H1 (cell line): ENCODE results near the gene EPB41L1. TPM values are rescaled to one million over a fixed set of nuclear protein-coding genes. Genes with fewer than 3 reads are reported as not detected.

ENCODE experiments used
- CTCF ChIA-PET: fragments of 300-600 bp; sonication (Branson Sonifier 250); formaldehyde crosslinking; loops from one replicate; lab custom pipeline; 2021; ENCODE audit not compliant: partially characterized antibody; lab: Charles Lee
- POLR2A ChIA-PET: fragments of 300-600 bp; sonication (Branson Sonifier 250); formaldehyde crosslinking; loops from one replicate; lab custom pipeline; 2021; ENCODE audit warnings: inconsistent platforms; ENCODE audit not compliant: partially characterized antibody; lab: Charles Lee
- DNase-seq, 2 experiments: peaks; one replicate each; pipeline versions ENCODE4 v3.0.0 to v3.0.0-alpha.2; 2010 to 2022; ENCODE audit warnings: low spot score in 2 of 2, low read depth in 1 of 2, mixed read lengths in 1 of 2
- FAIRE-seq: peaks from 2 replicates; lab custom pipeline; 2011; peaks lifted over from hg19 to GRCh38; lab: Jason Lieb, UNC
- H2AFZ ChIP-seq: 2 replicates; pipeline ENCODE4 v1.8.1; 2012; ENCODE audit warnings: low read length, inconsistent platforms
- H2AK5ac ChIP-seq: 2 replicates; pipeline ENCODE4 v1.6.1; 2013; ENCODE audit warnings: low read depth, low read length
- H2BK120ac ChIP-seq: replicated peaks from 2 replicates; pipeline ENCODE3; 2013; ENCODE audit warnings: low read depth, low read length, inconsistent platforms
- H2BK12ac ChIP-seq: 2 replicates; pipeline ENCODE4 v1.6.1; 2013; ENCODE audit warnings: low read depth, low read length
- H2BK15ac ChIP-seq: 2 replicates; pipeline ENCODE4 v1.6.1; 2013; ENCODE audit warnings: low read length
- H2BK20ac ChIP-seq: 2 replicates; pipeline ENCODE4 v1.6.1; 2013; ENCODE audit warnings: low read length
- H2BK5ac ChIP-seq: 2 replicates; pipeline ENCODE4 v1.6.1; 2013; ENCODE audit warnings: low read depth, low read length
- H3K14ac ChIP-seq: 2 replicates; pipeline ENCODE4 v1.6.1; 2013; ENCODE audit warnings: inconsistent platforms; ENCODE audit not compliant: insufficient read length
- H3K18ac ChIP-seq: 2 replicates; pipeline ENCODE4 v1.6.1; 2013; ENCODE audit warnings: low read length; ENCODE audit errors: extremely low read depth
- H3K23ac ChIP-seq: 2 replicates; pipeline ENCODE4 v1.6.1; 2013; ENCODE audit warnings: inconsistent platforms; ENCODE audit not compliant: insufficient read length
- H3K23me2 ChIP-seq: 2 replicates; pipeline ENCODE4 v1.6.1; 2013; ENCODE audit warnings: low read depth, low read length
- H3K27ac ChIP-seq: 2 replicates; pipeline ENCODE4 v1.6.1; 2011; ENCODE audit warnings: low read depth, low read length, inconsistent platforms
- H3K27me3 ChIP-seq, 4 experiments: replicated peaks in 1 of 4; 1 replicate in 1 of 4; 2 replicates in 3 of 4; pipeline versions ENCODE4 v1.6.1 to v1.8.1; 2011 to 2013; ENCODE audit warnings: low read length in 3 of 4, mild to moderate bottlenecking in 3 of 4, inconsistent platforms in 2 of 4, mixed read lengths in 2 of 4, moderate library complexity in 1 of 4; ENCODE audit not compliant: control insufficient read depth in 3 of 4, insufficient read depth in 3 of 4; ENCODE audit errors: extremely low read depth in 1 of 4
- H3K36me3 ChIP-seq, 4 experiments: 2 replicates each; pipeline versions ENCODE4 v1.6.1 to v1.8.1; 2011 to 2013; ENCODE audit warnings: mild to moderate bottlenecking in 4 of 4, low read length in 3 of 4, moderate library complexity in 2 of 4, control low read depth in 1 of 4, inconsistent platforms in 1 of 4; ENCODE audit not compliant: insufficient read depth in 4 of 4, control insufficient read depth in 2 of 4
- H3K4ac ChIP-seq: replicated peaks from 2 replicates; pipeline ENCODE3; 2013; ENCODE audit warnings: low read length, low read depth, mixed read lengths, inconsistent platforms; ENCODE audit not compliant: insufficient read length
- H3K4me1 ChIP-seq, 4 experiments: replicated peaks in 1 of 4; 1 replicate in 1 of 4; 2 replicates in 3 of 4; pipeline versions ENCODE4 v1.6.1 to v1.8.1; 2011 to 2013; ENCODE audit warnings: low read length in 3 of 4, inconsistent platforms in 2 of 4, mixed read lengths in 1 of 4; ENCODE audit not compliant: insufficient read depth in 4 of 4, control insufficient read depth in 3 of 4
- H3K4me2 ChIP-seq, 2 experiments: 2 replicates each; pipeline versions ENCODE4 v1.6.1 to v1.8.1; 2011 to 2013; ENCODE audit warnings: low read depth in 2 of 2, low read length in 2 of 2, control low read depth in 1 of 2, inconsistent platforms in 1 of 2, mild to moderate bottlenecking in 1 of 2; ENCODE audit not compliant: insufficient read depth in 1 of 2
- H3K4me3 ChIP-seq, 4 experiments: fragments of 200-600, 300-600 bp in 1 of 4; sonication (generic), shearing (Covaris generic), sonication (Bioruptor Twin) in 1 of 4; 2 replicates each; pipeline versions ENCODE4 v1.5.1 to v1.8.1; 2011 to 2016; ENCODE audit warnings: low read length in 4 of 4, low read depth in 3 of 4, control low read depth in 2 of 4, inconsistent platforms in 2 of 4, mild to moderate bottlenecking in 2 of 4, mixed read lengths in 1 of 4, moderate library complexity in 1 of 4; ENCODE audit not compliant: insufficient read depth in 2 of 4; ENCODE audit errors: extremely low read depth in 1 of 4
- H3K56ac ChIP-seq: replicated peaks from 2 replicates; pipeline ENCODE3; 2013; ENCODE audit warnings: low read depth, mild to moderate bottlenecking, mixed read lengths, low read length, inconsistent platforms; ENCODE audit not compliant: insufficient read length
- H3K79me1 ChIP-seq: 2 replicates; pipeline ENCODE4 v1.6.1; 2013; ENCODE audit warnings: low read depth, low read length, control low read depth
- H3K79me2 ChIP-seq, 2 experiments: 2 replicates each; pipeline versions ENCODE4 v1.6.1 to v1.8.1; 2012 to 2013; ENCODE audit warnings: low read length in 2 of 2, mild to moderate bottlenecking in 2 of 2, inconsistent platforms in 1 of 2; ENCODE audit not compliant: insufficient read depth in 2 of 2, control insufficient read depth in 1 of 2
- H3K9ac ChIP-seq, 4 experiments: replicated peaks in 1 of 4; 1 replicate in 1 of 4; 2 replicates in 3 of 4; pipeline versions ENCODE4 v1.6.1 to v1.8.1; 2011 to 2013; ENCODE audit warnings: low read depth in 3 of 4, low read length in 3 of 4, control low read depth in 2 of 4, mild to moderate bottlenecking in 2 of 4, moderate library complexity in 2 of 4, inconsistent platforms in 1 of 4; ENCODE audit errors: extremely low read depth in 1 of 4
- H3K9me3 ChIP-seq, 2 experiments: 2 replicates each; pipeline versions ENCODE4 v1.6.1 to v1.8.1; 2012 to 2013; ENCODE audit warnings: mild to moderate bottlenecking in 2 of 2, moderate library complexity in 2 of 2, control low read depth in 1 of 2, inconsistent platforms in 1 of 2, low read depth in 1 of 2, low read length in 1 of 2, mixed read lengths in 1 of 2; ENCODE audit not compliant: insufficient read depth in 2 of 2
- H4K20me1 ChIP-seq, 2 experiments: replicated peaks in 1 of 2; 2 replicates each; pipeline versions ENCODE3 to v1.8.1; 2011 to 2013; ENCODE audit warnings: inconsistent platforms in 2 of 2, low read length in 2 of 2, mild to moderate bottlenecking in 1 of 2; ENCODE audit not compliant: insufficient read depth in 2 of 2, control insufficient read depth in 1 of 2
- H4K5ac ChIP-seq: 2 replicates; pipeline ENCODE4 v1.6.1; 2013; ENCODE audit warnings: low read length, low read depth, mixed read lengths, inconsistent platforms; ENCODE audit not compliant: insufficient read length
- H4K8ac ChIP-seq: 2 replicates; pipeline ENCODE4 v1.8.0; 2013; ENCODE audit warnings: mild to moderate bottlenecking, moderate library complexity, low read length, inconsistent platforms; ENCODE audit not compliant: insufficient read depth; ENCODE audit errors: extremely low read depth
- H4K91ac ChIP-seq: replicated peaks from 2 replicates; pipeline ENCODE3; 2013; ENCODE audit warnings: low read length, mixed read lengths, inconsistent platforms; ENCODE audit not compliant: insufficient read length
- CTBP2 ChIP-seq: IDR thresholded peaks from 2 replicates; pipeline ENCODE4 v1.7.0; 2011; ENCODE audit warnings: borderline replicate concordance, mild to moderate bottlenecking, moderate library complexity, mixed read lengths, low read length; ENCODE audit not compliant: insufficient read depth, insufficient read length
- CTCF ChIP-seq, 3 experiments: IDR thresholded peaks; 1 replicate in 2 of 3; 2 replicates in 1 of 3; pipeline versions ENCODE4 v1.5.1 to v1.6.1; 2011; ENCODE audit warnings: low read length in 3 of 3, mild to moderate bottlenecking in 3 of 3, inconsistent platforms in 2 of 3, low read depth in 1 of 3, moderate library complexity in 1 of 3; ENCODE audit not compliant: insufficient read depth in 1 of 3; ENCODE audit errors: control extremely low read depth in 1 of 3
- RAD21 ChIP-seq, 2 experiments: IDR thresholded peaks in 1 of 2; conservative IDR thresholded peaks in 1 of 2; 2 replicates each; pipeline ENCODE4 v1.6.1; 2011; ENCODE audit warnings: low read depth in 2 of 2, low read length in 2 of 2, improper control_type of control experiment in 1 of 2, inconsistent platforms in 1 of 2, mild to moderate bottlenecking in 1 of 2, moderate library complexity in 1 of 2
- SIRT6 ChIP-seq: IDR thresholded peaks from one replicate; pipeline ENCODE4 v1.7.1; 2012; ENCODE audit warnings: low read length, inconsistent platforms
- SIX5 ChIP-seq: IDR thresholded peaks from 2 replicates; pipeline ENCODE4 v1.6.1; 2011; ENCODE audit warnings: mild to moderate bottlenecking, low read depth, low read length
- WGBS, 2 experiments: shearing (Covaris generic) in 1 of 2; methylation state at CpG; one replicate each; pipeline versions ENCODE4 v1.1.6 to v1.1.7; 2013 to 2015; ENCODE audit warnings: low lambda C conversion rate in 2 of 2, mixed read lengths in 2 of 2, inconsistent platforms in 1 of 2, low coverage in 1 of 2, missing lambda C conversion rate in 1 of 2; ENCODE audit not compliant: insufficient replicate concordance in 2 of 2, insufficient coverage in 1 of 2, insufficient read length in 1 of 2; ENCODE audit errors: extremely low coverage in 1 of 2, missing lambda C conversion rate in 1 of 2; 5-methylcytosine and 5-hydroxymethylcytosine counted together
- polyA plus RNA-seq, 7 experiments: library from polyadenylated mRNA; depleted of rRNA in 3 of 7; stranded (reverse) in 5 of 7; unstranded in 2 of 7; fragments of >200 nt in 5 of 7; fragments of 200-250 nt in 2 of 7; gene quantifications; 1 replicate in 5 of 7; 2 replicates in 1 of 7; 4 replicates in 1 of 7; pipeline versions ENCODE4 v1.2.1 to v1.2.3, GENCODE V29; 2011 to 2013; ENCODE audit warnings: missing spikeins in 2 of 7, mixed read lengths in 2 of 7
- total RNA-seq: library from RNA; stranded (reverse); fragmentation: NEBNext Ultra II Directional; extraction: Animal tissue kit (Norgen Biotek cat#: 25700); gene quantifications from 2 replicates; pipeline ENCODE4 v1.2.1, GENCODE V29; 2021

Gene EPB41L1
- total and polyA plus RNA-seq, 2 of the 8 experiments (the other 6 are each of a cell fraction or from before 2014, with no cell fraction given), result 14.8 to 36.0 TPM

GRCh38 chr20:36214684-36215256 is 60.2 kb downstream of the EPB41L1 start:
- Histone ChIP-seq H3K79me1 (no peaks in the 10 kb centered on the region), H2BK120ac (no peak overlapping the region), H3K4me1 (no peaks in the 10 kb centered on the region), H2AK5ac (no peak overlapping the region), H2AFZ (no peak overlapping the region), H3K4me2 (no peak overlapping the region), H3K36me3 (no peaks in the 10 kb centered on the region), H3K9me3 (no peaks in the 10 kb centered on the region), H4K8ac (no peak overlapping the region), H3K23me2 (no peaks in the 10 kb centered on the region), H2BK12ac (no peak overlapping the region), H3K56ac (no peak overlapping the region), H2BK5ac (no peak overlapping the region), H3K9ac (no peak overlapping the region), H4K91ac (no peak overlapping the region), H4K20me1 (peaks cover 2 to 3% of the 10 kb centered on the region in 2 experiments), H2BK15ac (no peak overlapping the region), H3K4ac (no peak overlapping the region), H3K27ac (no peak overlapping the region), H3K18ac (no peak overlapping the region), H3K79me2 (no peaks in the 10 kb centered on the region), H4K5ac (no peak overlapping the region), H2BK20ac (no peak overlapping the region), H3K14ac (no peak overlapping the region), H3K23ac (no peak overlapping the region), H3K4me3 (no peak overlapping the region), H3K27me3 (peaks cover 0 to 2% (median 0%) of the 10 kb centered on the region in 4 experiments; a peak in 1 of 7 replicates)
- CTCF ChIA-PET, result interaction anchor here (0.7 to 11.6 kb wide), 20 partner anchors 11 to 286 kb away, joined by 3 to 151 read pairs (median 4); no protein-coding TSS in a partner anchor
- POLR2A ChIA-PET, result no interaction called here
- WGBS, 2 experiments, result 66% methylated on average over 5 of the region's 5 CpGs; no CpG with 5 or more reads in 1 of the 2 experiments
- TF ChIP-seq RAD21 (IDR thresholded peaks at IDR 0.05 in 1 of 2, conservative IDR thresholded peaks at IDR 0.05 in 1 of 2; ENCODE audit: low read depth in 2 of 2, low read length in 2 of 2) (peak; percentile 87 to 93), SIX5 (no peak), SIRT6 (no peak), CTBP2 (no peak), CTCF (IDR thresholded peaks at IDR 0.05; ENCODE audit: control extremely low read depth in 1 of 3, insufficient read depth in 1 of 3, low read depth in 1 of 3, low read length in 3 of 3) (peak; percentile 82 to 94 (median 84))
- FAIRE-seq (peak; percentile 86), DNase-seq (no peak)
